Measurements from ENCODE around the gene DIPK2A. TPM values are rescaled to one million over a fixed set of nuclear protein-coding genes. Genes with fewer than 3 reads are reported as not detected.

The DIPK2A gene
- total and polyA plus RNA-seq, 2 of the 4 experiments (the other 2 are of a cell fraction), result 9.3 to 14.0 TPM

DNA sequence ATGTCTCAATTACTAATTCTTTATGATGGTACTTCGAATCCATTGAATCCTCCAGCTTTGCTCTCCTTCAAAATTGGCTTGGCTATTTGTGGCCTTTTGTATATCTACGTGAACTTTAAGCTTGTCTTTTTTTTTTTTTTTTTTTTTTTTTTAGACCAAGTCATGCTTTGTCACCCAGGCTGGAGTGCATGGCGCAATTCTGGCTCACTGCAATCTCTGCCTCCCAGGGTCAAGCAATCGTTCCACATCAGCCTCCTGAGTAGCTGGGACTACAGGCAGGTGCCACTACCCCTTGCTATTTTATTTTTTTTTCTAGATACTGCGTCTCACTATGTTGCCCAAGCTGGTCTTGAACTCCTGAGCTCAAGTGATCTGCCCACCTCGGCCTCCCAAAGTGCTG lies 7.7 kb upstream of the DIPK2A start:
- Histone ChIP-seq H3K4ac (ENCODE audit: low read depth, low read length) (no peak overlapping the region), H2AK9ac (replicated peaks; ENCODE audit: low read depth, low read length, poor library complexity) (no peak overlapping the region), H3K36me3 (ENCODE audit: control insufficient read depth, insufficient read depth, low read length) (no peaks in the 10 kb centered on the region), H2AK5ac (ENCODE audit: low read depth, low read length) (no peak overlapping the region), H3K18ac (ENCODE audit: low read depth, low read length) (no peak overlapping the region), H4K20me1 (ENCODE audit: insufficient read depth, low read length) (no peaks in the 10 kb centered on the region), H3K56ac (ENCODE audit: extremely low read depth, insufficient read depth, low read length) (no peak overlapping the region), H2BK5ac (ENCODE audit: low read depth, low read length, poor library complexity, severe bottlenecking) (no peak overlapping the region), H3K4me1 (ENCODE audit: control insufficient read depth, insufficient read depth, low read length) (no peaks in the 10 kb centered on the region), H3K27ac (ENCODE audit: insufficient read depth, low read length) (no peak overlapping the region), H2BK120ac (ENCODE audit: low read depth, low read length) (no peak overlapping the region), H3K9me1 (ENCODE audit: insufficient read depth, low read length) (no peaks in the 10 kb centered on the region), H3K4me3 (ENCODE audit: insufficient read depth, low read depth, low read length) (no peak overlapping the region), H3K79me1 (ENCODE audit: low read depth in 1 of 2, low read length in 2 of 2) (no peaks in the 10 kb centered on the region), H3K27me3 (ENCODE audit: control insufficient read depth, insufficient read depth, low read length) (no peaks in the 10 kb centered on the region), H2AFZ (replicated peaks; ENCODE audit: low read length, poor library complexity) (no peak overlapping the region), H4K5ac (ENCODE audit: low read depth, low read length) (no peak overlapping the region), H4K91ac (ENCODE audit: insufficient read depth, low read depth, low read length) (no peak overlapping the region), H4K8ac (ENCODE audit: low read depth in 2 of 2, low read length in 2 of 2) (no peak overlapping the region), H2BK15ac (ENCODE audit: low read depth, low read length) (no peak overlapping the region), H3K9ac (ENCODE audit: low read depth, low read length) (no peak overlapping the region), H2BK20ac (ENCODE audit: low read depth, low read length) (no peak overlapping the region), H3K9me3 (ENCODE audit: control insufficient read depth, insufficient read depth, low read length) (no peaks in the 10 kb centered on the region), H3K4me2 (ENCODE audit: low read depth, low read length) (no peak overlapping the region), H3K23ac (ENCODE audit: low read depth, low read length) (no peak overlapping the region), H3K14ac (replicated peaks; ENCODE audit: low read depth, low read length) (no peak overlapping the region)
- BruUV-seq (replicated peaks), result no TSS peak
- TF ChIP-seq, protein P1, sequence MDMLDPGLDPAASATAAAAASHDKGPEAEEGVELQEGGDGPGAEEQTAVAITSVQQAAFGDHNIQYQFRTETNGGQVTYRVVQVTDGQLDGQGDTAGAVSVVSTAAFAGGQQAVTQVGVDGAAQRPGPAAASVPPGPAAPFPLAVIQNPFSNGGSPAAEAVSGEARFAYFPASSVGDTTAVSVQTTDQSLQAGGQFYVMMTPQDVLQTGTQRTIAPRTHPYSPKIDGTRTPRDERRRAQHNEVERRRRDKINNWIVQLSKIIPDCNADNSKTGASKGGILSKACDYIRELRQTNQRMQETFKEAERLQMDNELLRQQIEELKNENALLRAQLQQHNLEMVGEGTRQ (IDR thresholded peaks at IDR 0.05; ENCODE audit: low read depth, low read length), result no peak
- TF ChIP-seq, protein P2, sequence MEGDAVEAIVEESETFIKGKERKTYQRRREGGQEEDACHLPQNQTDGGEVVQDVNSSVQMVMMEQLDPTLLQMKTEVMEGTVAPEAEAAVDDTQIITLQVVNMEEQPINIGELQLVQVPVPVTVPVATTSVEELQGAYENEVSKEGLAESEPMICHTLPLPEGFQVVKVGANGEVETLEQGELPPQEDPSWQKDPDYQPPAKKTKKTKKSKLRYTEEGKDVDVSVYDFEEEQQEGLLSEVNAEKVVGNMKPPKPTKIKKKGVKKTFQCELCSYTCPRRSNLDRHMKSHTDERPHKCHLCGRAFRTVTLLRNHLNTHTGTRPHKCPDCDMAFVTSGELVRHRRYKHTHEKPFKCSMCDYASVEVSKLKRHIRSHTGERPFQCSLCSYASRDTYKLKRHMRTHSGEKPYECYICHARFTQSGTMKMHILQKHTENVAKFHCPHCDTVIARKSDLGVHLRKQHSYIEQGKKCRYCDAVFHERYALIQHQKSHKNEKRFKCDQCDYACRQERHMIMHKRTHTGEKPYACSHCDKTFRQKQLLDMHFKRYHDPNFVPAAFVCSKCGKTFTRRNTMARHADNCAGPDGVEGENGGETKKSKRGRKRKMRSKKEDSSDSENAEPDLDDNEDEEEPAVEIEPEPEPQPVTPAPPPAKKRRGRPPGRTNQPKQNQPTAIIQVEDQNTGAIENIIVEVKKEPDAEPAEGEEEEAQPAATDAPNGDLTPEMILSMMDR (conservative IDR thresholded peaks at IDR 0.05; ENCODE audit: low read depth, low read length), result no peak
- TF ChIP-seq CEBPB (IDR thresholded peaks at IDR 0.05; ENCODE audit: low read depth, low read length), result no peak
- ChIA-PET CTCF (no interaction called here), POLR2A (ENCODE audit: unreplicated experiment) (no interaction called here)
- in situ Hi-C loops (cut with MboI; ENCODE audit: low sequenced_read_pairs) (no loop called here), dilution Hi-C loops (cut with HindIII; ENCODE audit: low sequenced_read_pairs, unreplicated experiment) (no loop called here), intact Hi-C loops (cut with micrococcal nuclease) (no loop called here)
- no peak for ATAC-seq (ENCODE audit: low read depth)
- WGBS, 2 experiments (ENCODE audit: extremely low coverage in 2 of 2, insufficient read length in 1 of 2), result 83% methylated on average over 1 of the region's 6 CpGs; no CpG with 5 or more reads in 1 of the 2 experiments
- DNase-seq, result no peak

Measured in IMR-90 (cell line).